Transverse colon (tissue), 4 donors: ENCODE data around the gene LGALS1. TPM values are rescaled to one million over a fixed set of nuclear protein-coding genes. Genes with fewer than 3 reads are reported as not detected.
A peak's percentile ranks its signal among the peaks of the same experiment; 100 is the strongest.

ENCODE experiments used
- DNase-seq: peaks from one replicate; pipeline ENCODE4 v3.0.0-alpha.2; 2019
- H3K27ac ChIP-seq, 4 donors: fragments of 200-600 bp; sonication (generic); 2 replicates each; pipeline ENCODE4 v1.5.1; 2016 to 2018; ENCODE audit warnings: inconsistent platforms in 4 of 4
- H3K27me3 ChIP-seq: fragments of 200-600 bp; sonication (generic); 2 replicates; pipeline ENCODE4 v1.5.1; 2017; ENCODE audit warnings: inconsistent platforms
- H3K36me3 ChIP-seq, 4 donors: fragments of 200-600 bp; sonication (generic); 2 replicates each; pipeline ENCODE4 v1.5.1; 2017 to 2019; ENCODE audit warnings: inconsistent platforms in 4 of 4
- H3K4me1 ChIP-seq, 4 donors: fragments of 200-600 bp; sonication (generic); 2 replicates each; pipeline ENCODE4 v1.5.1; 2017 to 2020; ENCODE audit warnings: inconsistent platforms in 4 of 4
- H3K4me3 ChIP-seq, 4 donors: fragments of 200-600 bp; sonication (generic); 1 replicate in 1 of 4; 2 replicates in 3 of 4; pipeline versions ENCODE4 v1.5.1 to v1.6.1; 2017 to 2019; ENCODE audit warnings: inconsistent platforms in 4 of 4
- H3K9me3 ChIP-seq, 2 donors: fragments of 200-600 bp; sonication (generic); 2 replicates each; pipeline ENCODE4 v1.5.1; 2017 to 2019; ENCODE audit warnings: inconsistent platforms in 2 of 2
- CTCF ChIP-seq, 5 experiments: fragments of 200-600 bp in 3 of 5; fragments of 450-650 bp in 2 of 5; sonication (generic) in 3 of 5; IDR thresholded peaks; 1 replicate in 2 of 5; 2 replicates in 3 of 5; pipeline ENCODE4 v1.5.1; 2016 to 2017; ENCODE audit warnings: antibody characterized with exemption in 5 of 5, inconsistent platforms in 3 of 5, mild to moderate bottlenecking in 2 of 5, moderate library complexity in 1 of 5
- EP300 ChIP-seq: sonication (generic); formaldehyde crosslinking; IDR thresholded peaks from one replicate; pipeline ENCODE4 v1.6.1; 2017; ENCODE audit warnings: antibody characterized with exemption, low read depth
- POLR2A ChIP-seq: fragments of 450-650 bp; IDR thresholded peaks from one replicate; pipeline ENCODE4 v1.6.1; 2016; ENCODE audit warnings: antibody characterized with exemption, mild to moderate bottlenecking, moderate library complexity
- POLR2AphosphoS5 ChIP-seq, 3 donors: sonication (generic); formaldehyde crosslinking; IDR thresholded peaks; one replicate each; pipeline ENCODE4 v1.6.1; 2016; ENCODE audit warnings: antibody characterized with exemption in 3 of 3
- WGBS, 2 donors: methylation state at CpG; one replicate each; pipeline ENCODE4 v1.1.5; 2018; ENCODE audit warnings: low coverage in 1 of 2; 5-methylcytosine and 5-hydroxymethylcytosine counted together
- in situ Hi-C, 4 donors: fragments of 200-750 bp; cut with MboI; loops; one replicate each; pipeline versions ENCODE4 v1.15.0 to v1.15.1; 2017; ENCODE audit warnings: low sequenced_read_pairs in 3 of 4, low pct_ligation_motif_present in 1 of 4, low pct_unique_long_range_greater_than_20kb in 1 of 4
- intact Hi-C: fragments of 100-400 bp; cut with DNase I; formaldehyde crosslinking; loops from one replicate; pipeline ENCODE4 v1.15.1; 2023; ENCODE audit warnings: low total_unique reads
- total RNA-seq, 4 donors: library from RNA; depleted of rRNA; stranded (reverse); fragments of >200 nt; gene quantifications; one replicate each; pipeline ENCODE4 v1.1.0, GENCODE V29; 2016

LGALS1 gene
- total RNA-seq, 4 donors from 2014 or later, result 196 to 558 (median 224) TPM

- Histone ChIP-seq H3K4me3 (peak overlapping the region; percentile 61 to 77 (median 72)), H3K27me3 (no peaks in the 10 kb centered on the region), H3K27ac (peak overlapping the region; percentile 89 to 93 (median 92)), H3K9me3 (no peaks in the 10 kb centered on the region), H3K4me1 (peaks cover 44 to 77% (median 69%) of the 10 kb centered on the region in 4 donors), H3K36me3 (no peaks in the 10 kb centered on the region)
- in situ Hi-C loops (loop anchor here in 1 of 4 donors (5.0 kb wide), 1 partner anchor 41 kb away; no protein-coding TSS in a partner anchor), intact Hi-C loops (loop anchor here (10.0 kb wide), 1 partner anchor 154 kb away; no protein-coding TSS in a partner anchor)
- WGBS, 2 donors, result 35% methylated on average over 20 of the region's 24 CpGs; no CpG with 5 or more reads in 1 of the 2 donors
- peak; percentile 54 for DNase-seq
- peak; percentile 25 for TF ChIP-seq POLR2A
- TF ChIP-seq POLR2AphosphoS5 (IDR thresholded peaks at IDR 0.05), result peak in 1 of 3 donors; percentile 10
- no peak for TF ChIP-seq EP300
- no peak for TF ChIP-seq CTCF (IDR thresholded peaks at IDR 0.05)
These were observed 34.6 kb upstream of the LGALS1 start for GRCh38 chr22:37640591-37641560.

- H3K9me3 ChIP-seq, result no peaks in the 10 kb centered on the region
- DNase-seq, result peak; percentile 78
- H3K27me3 ChIP-seq, result no peaks in the 10 kb centered on the region
- H3K27ac ChIP-seq, result peak overlapping the region; percentile 89 to 93 (median 92)
- peaks cover 39 to 70% (median 63%) of the 10 kb centered on the region in 4 donors for H3K4me1 ChIP-seq
- in situ Hi-C loops, result loop anchor here in 1 of 4 donors (5.0 kb wide), 1 partner anchor 41 kb away; no protein-coding TSS in a partner anchor
- 51% methylated on average over 5 of the region's 5 CpGs; no CpG with 5 or more reads in 1 of the 2 donors for WGBS, 2 donors
- intact Hi-C loops, result loop anchor here (10.0 kb wide), 1 partner anchor 153 kb away; no protein-coding TSS in a partner anchor
- peak overlapping the region in 2 of 4 donors; percentile 76 to 77 for H3K4me3 ChIP-seq
- no peaks in the 10 kb centered on the region for H3K36me3 ChIP-seq
- TF ChIP-seq CTCF (IDR thresholded peaks at IDR 0.05) (no peak), POLR2A (peak; percentile 49), POLR2AphosphoS5 (IDR thresholded peaks at IDR 0.05) (peak; percentile 55 to 70 (median 59)), EP300 (no peak)
These were observed 33.9 kb upstream of the LGALS1 start for GRCh38 chr22:37641561-37641949.

DNA sequence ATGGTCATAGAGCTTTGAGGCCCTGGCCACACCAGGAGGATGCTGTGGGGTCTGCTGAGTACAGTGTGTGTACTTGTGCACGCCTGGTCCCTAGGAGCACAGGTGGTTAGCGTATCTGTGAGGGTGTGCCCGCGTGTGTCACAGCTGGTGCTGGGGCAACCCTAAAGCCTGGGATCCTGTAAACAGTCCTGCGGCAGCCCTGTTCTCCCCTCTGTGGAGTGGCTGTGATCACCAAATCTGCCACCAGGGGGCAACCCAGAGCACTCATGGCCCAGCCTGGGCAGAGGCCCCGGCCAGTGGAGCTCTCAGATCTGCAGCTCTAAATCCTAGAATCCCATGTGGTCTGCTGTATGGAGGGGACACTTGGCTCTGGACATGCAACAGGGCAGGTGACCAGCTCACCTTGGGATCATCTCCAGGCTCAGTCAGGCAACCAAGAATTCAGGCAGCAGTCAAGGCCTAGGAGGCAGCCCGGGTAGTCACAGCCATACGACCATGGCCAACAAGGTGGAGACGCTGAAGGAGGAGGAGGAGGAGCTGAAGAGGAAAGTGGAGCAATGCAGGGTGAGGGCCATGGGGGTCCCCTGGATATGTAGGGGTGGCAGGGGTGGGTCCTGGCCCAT lies 32.1 kb upstream of the LGALS1 start:
- no peaks in the 10 kb centered on the region for H3K27me3 ChIP-seq
- in situ Hi-C loops, result loop anchor here in 1 of 4 donors (5.0 kb wide), 1 partner anchor 39 kb away; no protein-coding TSS in a partner anchor
- H3K4me3 ChIP-seq, result no peak overlapping the region
- peak; percentile 93 for DNase-seq
- WGBS, 2 donors, result 26% methylated on average over 9 of the region's 9 CpGs; no CpG with 5 or more reads in 1 of the 2 donors
- intact Hi-C loops, result loop anchor here (1.0 to 10.0 kb wide), 2 partner anchors 39 to 151 kb away; no protein-coding TSS in a partner anchor
- H3K4me1 ChIP-seq, result peaks cover 25 to 52% (median 46%) of the 10 kb centered on the region in 4 donors
- H3K27ac ChIP-seq, result peak overlapping the region; percentile 89 to 93 (median 92)
- no peaks in the 10 kb centered on the region for H3K36me3 ChIP-seq
- peak; percentile 92 to 98 (median 94) for TF ChIP-seq CTCF (IDR thresholded peaks at IDR 0.05)
- TF ChIP-seq POLR2A, result no peak
- no peak for TF ChIP-seq EP300
- peak in 2 of 3 donors; percentile 41 to 44 for TF ChIP-seq POLR2AphosphoS5 (IDR thresholded peaks at IDR 0.05)
- no peaks in the 10 kb centered on the region for H3K9me3 ChIP-seq
